ENCODE measurements around the gene TOMM20L. TPM values are rescaled to one million over a fixed set of nuclear protein-coding genes. Genes with fewer than 3 reads are reported as not detected.

Gene TOMM20L
- polyA plus RNA-seq, 3 donors: 0.33 TPM; not detected in 2

DNA sequence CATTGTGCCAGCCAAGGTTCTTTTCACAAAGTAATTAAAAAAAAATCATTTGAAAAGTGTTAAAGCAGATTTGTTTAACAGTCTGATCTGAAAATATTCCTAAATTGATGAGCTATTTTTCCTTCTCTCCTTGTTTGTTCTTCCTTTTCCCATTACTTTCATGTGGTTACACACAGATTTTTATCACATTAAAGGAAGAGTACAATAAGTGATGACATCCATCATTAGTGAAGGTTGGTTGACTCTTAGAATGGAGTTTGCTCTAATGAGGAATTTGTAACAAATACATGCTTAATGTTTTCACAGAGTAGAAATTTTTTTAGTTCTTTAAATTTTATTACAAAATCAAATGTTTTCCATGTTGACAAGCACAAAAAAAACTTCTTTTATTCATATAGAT lies 18.9 kb upstream of the TOMM20L start:
- H3K9me3 Mint-ChIP-seq: peaks cover 0 to 2% (median 0%) of the 10 kb centered on the region in 7 donors
- Histone ChIP-seq H3K9ac (ENCODE audit: insufficient read depth, low read length, poor library complexity, severe bottlenecking) (no peak overlapping the region), H3K4me3 (replicated peaks in 1 of 3; ENCODE audit: low read depth in 2 of 3, low read length in 3 of 3) (no peak overlapping the region), H3K27ac (ENCODE audit: low read depth in 1 of 2, low read length in 2 of 2) (no peak overlapping the region), H3K79me2 (ENCODE audit: insufficient read depth, low read length) (no peaks in the 10 kb centered on the region), H3K27me3 (ENCODE audit: control insufficient read depth in 2 of 2, insufficient read depth in 2 of 2, low read length in 2 of 2) (no peaks in the 10 kb centered on the region), H4K20me1 (ENCODE audit: insufficient read depth, low read length) (no peaks in the 10 kb centered on the region), H3K36me3 (replicated peaks in 1 of 2; ENCODE audit: control insufficient read depth in 1 of 2, insufficient read depth in 2 of 2, low read length in 2 of 2) (peaks cover 62 to 93% of the 10 kb centered on the region in 2 donors), H2AFZ (ENCODE audit: insufficient read depth, low read depth, low read length, poor library complexity, severe bottlenecking) (no peak overlapping the region), H3K4me2 (replicated peaks; ENCODE audit: extremely low read depth, low read length, poor library complexity, severe bottlenecking) (no peak overlapping the region), H3K9me3 (replicated peaks in 1 of 2; ENCODE audit: control insufficient read depth in 1 of 2, insufficient read depth in 1 of 2, low read length in 2 of 2) (no peaks in the 10 kb centered on the region), H3K4me1 (ENCODE audit: control insufficient read depth in 1 of 2, insufficient read depth in 2 of 2, low read length in 2 of 2) (no peaks in the 10 kb centered on the region)
- DNase-seq: no peak
- peaks cover 63 to 76% of the 10 kb centered on the region in 2 donors for H3K36me3 Mint-ChIP-seq
- intact Hi-C loops (cut with micrococcal nuclease): no loop called here
- no peak overlapping the region for H3K4me3 Mint-ChIP-seq
- TF ChIP-seq, protein P1, sequence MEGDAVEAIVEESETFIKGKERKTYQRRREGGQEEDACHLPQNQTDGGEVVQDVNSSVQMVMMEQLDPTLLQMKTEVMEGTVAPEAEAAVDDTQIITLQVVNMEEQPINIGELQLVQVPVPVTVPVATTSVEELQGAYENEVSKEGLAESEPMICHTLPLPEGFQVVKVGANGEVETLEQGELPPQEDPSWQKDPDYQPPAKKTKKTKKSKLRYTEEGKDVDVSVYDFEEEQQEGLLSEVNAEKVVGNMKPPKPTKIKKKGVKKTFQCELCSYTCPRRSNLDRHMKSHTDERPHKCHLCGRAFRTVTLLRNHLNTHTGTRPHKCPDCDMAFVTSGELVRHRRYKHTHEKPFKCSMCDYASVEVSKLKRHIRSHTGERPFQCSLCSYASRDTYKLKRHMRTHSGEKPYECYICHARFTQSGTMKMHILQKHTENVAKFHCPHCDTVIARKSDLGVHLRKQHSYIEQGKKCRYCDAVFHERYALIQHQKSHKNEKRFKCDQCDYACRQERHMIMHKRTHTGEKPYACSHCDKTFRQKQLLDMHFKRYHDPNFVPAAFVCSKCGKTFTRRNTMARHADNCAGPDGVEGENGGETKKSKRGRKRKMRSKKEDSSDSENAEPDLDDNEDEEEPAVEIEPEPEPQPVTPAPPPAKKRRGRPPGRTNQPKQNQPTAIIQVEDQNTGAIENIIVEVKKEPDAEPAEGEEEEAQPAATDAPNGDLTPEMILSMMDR (IDR thresholded peaks at IDR 0.05): no peak
- H3K27me3 Mint-ChIP-seq (ENCODE audit: low read depth in 3 of 3): no peaks in the 10 kb centered on the region
- H3K27ac Mint-ChIP-seq: no peak overlapping the region
- H3K4me1 Mint-ChIP-seq: no peaks in the 10 kb centered on the region

- TF ChIP-seq, protein P1 (IDR thresholded peaks at IDR 0.05): no peak
- no peak overlapping the region for H3K4me3 ChIP-seq (replicated peaks in 1 of 3; ENCODE audit: low read depth in 2 of 3, low read length in 3 of 3)
- peaks cover 4 to 7% of the 10 kb centered on the region in 2 donors for H3K4me1 ChIP-seq (ENCODE audit: control insufficient read depth in 1 of 2, insufficient read depth in 2 of 2, low read length in 2 of 2)
- 100% methylated on average over 1 of the region's 2 CpGs for WGBS (ENCODE audit: insufficient coverage)
- Mint-ChIP-seq H3K27ac (no peak overlapping the region), H3K27me3 (ENCODE audit: low read depth in 3 of 3) (peaks cover 0 to 7% (median 0%) of the 10 kb centered on the region in 3 donors), H3K36me3 (peaks cover 9 to 10% of the 10 kb centered on the region in 2 donors), H3K4me1 (peaks cover 5% of the 10 kb centered on the region), H3K9me3 (peaks cover 0 to 1% (median 0%) of the 10 kb centered on the region in 7 donors), H3K4me3 (no peak overlapping the region)
- H3K79me2 ChIP-seq (ENCODE audit: insufficient read depth, low read length): no peaks in the 10 kb centered on the region
- no peaks in the 10 kb centered on the region for H4K20me1 ChIP-seq (ENCODE audit: insufficient read depth, low read length)
- H3K36me3 ChIP-seq (replicated peaks in 1 of 2; ENCODE audit: control insufficient read depth in 1 of 2, insufficient read depth in 2 of 2, low read length in 2 of 2): peaks cover 0 to under 1% of the 10 kb centered on the region in 2 donors
- no peak overlapping the region for H2AFZ ChIP-seq (ENCODE audit: insufficient read depth, low read depth, low read length, poor library complexity, severe bottlenecking)
- H3K9ac ChIP-seq (ENCODE audit: insufficient read depth, low read length, poor library complexity, severe bottlenecking): no peak overlapping the region
- H3K9me3 ChIP-seq (replicated peaks in 1 of 2; ENCODE audit: control insufficient read depth in 1 of 2, insufficient read depth in 1 of 2, low read length in 2 of 2): no peaks in the 10 kb centered on the region
- H3K27me3 ChIP-seq (ENCODE audit: control insufficient read depth in 2 of 2, insufficient read depth in 2 of 2, low read length in 2 of 2): no peaks in the 10 kb centered on the region
- intact Hi-C loops (cut with micrococcal nuclease): no loop called here
- DNase-seq: no peak
- H3K27ac ChIP-seq (ENCODE audit: low read depth in 1 of 2, low read length in 2 of 2): no peak overlapping the region
- no peak overlapping the region for H3K4me2 ChIP-seq (replicated peaks; ENCODE audit: extremely low read depth, low read length, poor library complexity, severe bottlenecking)
Measured at GRCh38 chr14:58390830-58391229, 4.9 kb upstream of the TOMM20L start.

All from CD14-positive monocyte (primary cell).